GM21576 (cell line): ENCODE results near the gene ZKSCAN8.
"Not testable (repeated sequence)": the region's sequence is repeated elsewhere in the genome, so short reads cannot be mapped to it uniquely, and the experiment has no call there.

Experiments
- ATAC-seq: cut with Tn5 transposase; IDR thresholded peaks from one replicate; pipeline ENCODE4 v1.9.1; 2021; ENCODE audit warnings: mild to moderate bottlenecking, moderate library complexity; ENCODE audit not compliant: unreplicated experiment

The ZKSCAN8 gene

DNA sequence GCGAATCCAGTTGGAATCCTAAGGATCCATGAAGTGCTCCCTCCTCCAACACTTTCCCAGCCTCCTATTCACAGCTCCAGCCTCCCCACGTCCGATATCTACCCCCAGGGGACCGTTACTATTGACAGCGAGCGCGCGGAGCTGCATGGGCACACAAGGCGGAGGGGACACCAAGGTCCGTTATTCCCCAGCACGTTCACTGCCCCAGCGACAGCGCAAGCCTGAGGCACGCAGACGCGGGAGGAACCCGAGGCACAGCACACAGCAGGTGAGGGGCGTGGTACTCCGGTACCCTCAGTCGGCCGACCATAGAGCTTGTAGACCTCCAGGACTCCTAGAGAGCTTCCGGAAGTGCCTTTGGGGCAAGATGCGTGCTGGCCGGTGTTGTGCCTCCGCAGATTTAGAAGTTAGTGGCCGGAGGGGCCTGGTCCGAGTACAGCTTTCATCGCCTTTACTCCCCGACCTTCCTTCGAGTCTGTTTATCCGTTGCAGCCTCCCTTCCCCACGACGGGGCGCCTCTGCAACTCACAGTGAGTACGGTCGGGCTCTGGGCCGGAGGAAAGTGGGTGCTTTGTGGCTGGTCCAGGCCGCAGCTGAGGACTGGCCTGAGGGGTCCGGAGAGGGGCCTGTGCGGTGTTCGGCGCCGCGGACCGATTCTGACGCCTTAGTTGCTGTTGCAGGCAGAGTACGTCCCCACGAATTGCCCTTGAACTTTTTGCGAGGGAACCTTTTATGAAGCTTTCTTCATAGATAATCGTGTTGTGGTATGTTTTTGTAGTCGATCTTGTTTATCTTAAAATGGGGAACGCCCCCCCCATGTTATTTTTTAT, at the start of gene ZKSCAN8:
TSS of gene ZKSCAN8 (plus strand) at position 384 of the 830 bp plus-strand sequence. CDS start 6,525 bp downstream, outside the sequence.
- peak; percentile 77 for ATAC-seq

DNA sequence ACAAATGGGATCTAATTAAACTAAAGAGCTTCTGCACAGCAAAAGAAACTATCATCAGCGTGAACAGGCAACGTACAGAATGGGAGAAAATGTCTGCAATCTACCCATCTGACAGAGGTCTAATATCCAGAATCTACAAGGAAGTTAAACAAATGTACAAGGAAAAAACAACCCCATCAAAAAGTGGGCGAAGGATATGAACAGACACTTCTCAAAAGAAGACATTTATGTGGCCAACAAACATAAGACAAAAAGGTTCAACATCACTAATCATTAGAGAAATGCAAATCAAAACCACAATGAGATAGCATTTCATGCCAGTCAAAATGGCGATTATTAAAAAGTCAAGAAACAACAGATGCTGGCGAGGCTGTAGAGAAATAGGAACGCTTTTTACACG, 39.5 kb upstream of the ZKSCAN8 start:
- ATAC-seq, result not testable (repeated sequence)

DNA sequence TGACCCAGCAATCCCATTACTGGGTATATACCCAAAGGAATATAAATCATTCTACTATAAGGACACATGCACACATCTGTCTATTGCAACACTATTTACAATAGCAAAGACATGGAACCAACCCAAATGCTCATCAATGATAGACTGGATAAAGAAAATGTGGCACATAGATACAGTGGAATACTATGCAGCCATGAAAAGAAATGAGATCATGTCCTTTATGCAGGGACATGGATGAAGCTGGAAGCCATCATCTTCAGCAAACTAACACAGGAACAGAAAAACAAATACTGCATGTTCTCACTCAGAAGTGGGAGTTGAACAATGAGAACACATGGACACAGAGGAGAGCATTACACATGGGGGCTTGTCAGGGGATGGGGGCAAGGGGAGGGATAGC, 39.0 kb upstream of the ZKSCAN8 start:
- ATAC-seq, result not testable (repeated sequence)

DNA sequence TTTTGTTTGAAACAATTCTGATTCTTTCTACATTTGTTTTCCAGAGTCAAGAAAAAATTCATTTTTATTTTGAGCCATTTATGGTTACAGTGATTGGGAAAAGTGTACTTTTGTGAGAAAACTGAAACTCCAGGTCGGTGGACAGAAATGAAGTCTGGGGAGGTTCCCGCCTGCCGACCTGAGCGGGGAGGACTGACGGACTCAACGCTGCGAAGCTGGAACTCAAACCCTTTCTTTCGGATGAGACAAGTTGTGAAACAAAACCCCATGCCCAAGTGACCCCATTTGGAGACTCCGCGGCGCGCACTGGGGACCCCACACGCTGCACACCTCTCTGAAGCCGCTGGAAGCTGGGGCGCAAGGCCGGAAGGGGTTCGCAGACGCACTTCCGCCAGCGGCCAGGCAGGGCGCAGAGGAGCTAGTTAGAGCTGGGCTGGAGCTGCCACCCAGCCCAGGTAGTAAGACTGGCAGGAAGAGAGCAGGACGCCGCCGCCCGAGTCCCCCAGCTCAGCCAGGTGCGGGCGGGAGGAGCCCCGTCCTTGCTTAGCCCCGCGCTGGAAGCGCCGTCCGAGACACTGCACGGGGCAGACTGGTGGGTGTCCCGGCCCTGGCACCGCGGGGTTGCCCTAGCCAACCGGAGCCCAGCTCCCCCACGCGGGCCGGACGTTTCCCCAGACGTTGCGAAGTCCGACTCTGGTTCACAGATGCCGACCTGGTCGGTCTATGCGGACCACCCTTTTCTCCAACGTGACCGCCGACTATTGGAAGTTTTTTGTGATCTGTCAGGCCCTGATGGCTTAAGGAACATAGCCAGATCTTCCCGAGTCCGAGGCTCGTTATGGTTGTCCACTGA, 37.1 kb upstream of the ZKSCAN8 start:
- peak; percentile 99 for ATAC-seq

DNA sequence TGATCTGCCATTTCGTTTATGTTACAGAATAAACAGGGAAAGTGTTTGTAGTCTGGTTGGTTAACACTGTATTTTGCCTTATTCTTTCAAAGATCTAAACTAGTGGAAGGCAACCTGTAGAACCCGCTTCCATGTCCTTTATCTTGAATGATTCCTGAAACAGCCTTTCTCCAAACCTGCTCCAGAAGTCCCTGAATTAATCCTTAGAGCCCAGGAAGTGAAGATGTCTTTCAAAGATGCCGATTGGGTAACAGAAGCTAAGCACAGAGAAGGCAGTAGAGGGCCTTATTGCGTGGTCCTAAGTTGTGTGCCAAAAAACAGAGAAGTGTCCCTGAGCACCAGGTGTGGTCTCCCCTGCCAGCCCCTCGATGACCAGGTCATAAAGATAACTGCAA, 36.4 kb upstream of the ZKSCAN8 start:
- no peak for ATAC-seq

DNA sequence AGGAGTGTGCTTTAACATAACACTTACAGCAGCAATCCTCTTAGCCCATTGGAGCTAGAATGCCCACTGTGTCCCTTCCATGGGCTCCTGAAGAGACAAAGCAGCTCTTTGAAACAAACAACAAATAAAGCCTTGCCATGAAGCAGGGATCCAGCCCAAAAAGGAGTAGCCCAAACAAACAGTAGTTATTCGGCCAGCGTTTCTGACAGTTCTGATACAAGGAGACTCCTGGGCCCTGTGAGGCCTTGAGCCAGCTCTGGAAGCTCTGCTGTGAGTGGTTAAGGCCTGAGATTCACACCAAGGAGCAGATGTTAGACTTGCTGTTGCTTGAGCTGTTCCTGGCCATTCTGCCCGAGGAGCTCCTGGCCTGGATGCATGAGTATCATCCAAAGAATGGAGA, 34.2 kb upstream of the ZKSCAN8 start:
- no peak for ATAC-seq

DNA sequence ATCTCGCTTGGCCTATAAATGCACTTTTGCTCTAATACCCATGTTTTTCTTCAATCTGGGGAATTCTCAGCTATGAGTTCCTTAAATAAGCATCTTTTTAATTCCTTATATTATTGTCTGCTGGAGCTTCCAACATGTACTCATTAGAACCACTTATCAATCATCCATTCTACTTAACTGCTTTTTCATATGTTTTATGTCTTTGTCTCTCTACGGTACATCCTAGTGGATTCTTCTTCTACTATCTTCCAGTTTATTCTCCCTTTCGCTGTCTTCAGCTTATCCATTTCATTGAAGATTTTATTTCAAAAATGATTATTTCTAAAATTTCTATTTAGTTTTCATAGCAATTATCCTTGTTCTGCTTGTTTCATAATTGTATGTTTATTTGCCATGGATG, 29.7 kb upstream of the ZKSCAN8 start:
- no peak for ATAC-seq

DNA sequence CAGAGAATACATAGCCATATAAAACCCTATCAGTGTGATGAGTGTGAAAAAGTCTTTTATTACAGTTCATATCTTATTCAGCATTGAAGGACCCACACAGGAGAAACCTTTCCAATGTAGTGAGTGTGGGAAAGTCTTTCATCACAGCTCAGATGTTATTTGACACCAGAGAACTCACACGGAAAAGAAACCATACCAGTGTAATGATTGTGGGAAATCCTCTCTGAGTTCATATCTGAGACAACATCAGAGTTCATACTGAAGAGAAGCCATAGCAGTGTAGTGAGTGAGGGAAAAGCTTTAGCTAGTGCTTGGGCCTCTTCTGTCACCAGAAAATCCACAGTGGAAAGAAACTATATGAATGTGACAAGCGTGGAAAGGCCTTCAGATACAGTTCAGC, 25.9 kb upstream of the ZKSCAN8 start:
- no peak for ATAC-seq

DNA sequence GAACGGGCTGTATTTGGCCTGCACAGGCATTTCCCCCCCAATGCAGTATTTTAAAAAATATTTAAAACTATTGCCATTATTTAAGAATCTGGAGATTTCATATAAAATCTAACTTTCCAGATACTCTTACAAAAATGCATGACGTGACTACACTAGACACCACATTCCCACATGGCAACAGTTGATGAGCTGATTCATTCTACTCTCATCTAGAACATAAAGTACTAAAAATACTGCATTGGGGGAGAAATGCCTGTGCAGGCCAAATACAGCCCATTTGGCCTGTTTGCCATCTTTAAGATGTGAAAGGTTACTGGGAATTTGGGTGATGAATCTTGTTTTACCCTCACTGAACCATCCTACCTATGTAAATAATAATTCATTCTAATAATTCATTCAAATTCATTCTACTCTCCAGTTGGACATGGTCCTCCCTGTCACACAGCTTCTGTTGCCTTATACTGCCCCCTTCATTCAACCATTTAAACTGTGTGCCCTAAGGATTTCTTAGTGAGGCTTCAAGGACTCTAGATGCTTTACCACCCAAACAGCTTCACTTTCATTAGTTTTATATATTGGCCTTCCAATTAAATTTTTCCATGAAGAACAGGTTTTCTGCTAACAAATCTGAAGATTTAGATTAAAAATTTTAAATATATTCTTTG, 24.2 kb upstream of the ZKSCAN8 start:
- no peak for ATAC-seq

DNA sequence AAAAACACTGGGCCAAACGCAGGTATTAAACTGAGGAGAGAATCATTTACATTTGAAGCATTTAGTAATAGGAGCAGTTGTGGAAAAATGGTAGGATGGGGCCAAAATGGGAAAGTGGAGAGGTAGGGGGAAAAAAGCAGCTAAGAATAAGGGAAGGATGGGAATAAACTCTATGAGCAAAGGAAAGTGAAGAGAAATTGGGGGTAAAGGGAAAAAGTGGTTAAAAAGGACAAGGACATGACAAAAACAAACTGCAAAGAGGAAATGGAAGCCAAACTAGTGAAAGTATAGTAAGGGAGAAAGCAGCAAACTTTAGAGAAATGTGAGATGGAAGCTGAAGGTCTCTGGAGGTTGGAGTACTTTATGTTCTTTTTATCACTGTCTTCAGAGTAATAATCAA, 23.5 kb upstream of the ZKSCAN8 start:
- no peak for ATAC-seq

DNA sequence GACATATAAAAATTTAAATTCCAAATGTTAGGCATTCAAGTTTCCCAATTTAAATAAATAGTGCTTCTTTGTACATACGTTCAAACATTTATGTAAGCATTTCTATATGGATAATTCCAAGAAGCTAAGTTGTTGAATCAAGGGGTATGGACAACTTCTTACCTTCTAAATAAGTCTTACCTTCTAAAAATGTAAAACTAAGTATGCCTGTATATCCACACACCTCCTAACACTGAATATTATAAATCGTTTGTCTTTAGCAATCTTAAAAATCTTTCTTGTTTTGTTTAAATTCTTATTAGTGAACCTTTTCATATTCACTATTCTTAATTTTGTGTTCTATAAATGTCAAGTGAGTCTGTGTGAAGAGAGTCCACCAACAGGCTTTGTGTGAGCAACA, 19.8 kb upstream of the ZKSCAN8 start:
- ATAC-seq, result no peak

DNA sequence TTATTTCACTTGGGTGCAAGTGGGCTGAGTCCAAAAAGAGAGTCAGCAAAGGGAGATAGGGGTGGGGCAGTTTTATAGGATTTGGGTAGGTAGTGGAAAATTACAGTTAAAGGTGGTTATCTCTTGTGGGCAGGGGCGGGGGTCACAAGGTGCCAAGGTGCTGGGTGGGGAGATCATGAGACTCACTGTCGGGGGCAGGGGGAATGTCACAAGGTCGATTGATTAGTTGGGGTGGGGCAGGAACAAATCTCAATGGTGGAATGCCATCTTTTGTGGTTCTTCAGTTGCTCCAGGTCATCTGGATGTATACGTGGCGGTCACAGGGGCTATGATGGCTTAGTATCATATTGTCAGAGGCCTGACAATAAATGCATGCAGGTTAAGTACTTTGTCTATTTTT, 19.4 kb upstream of the ZKSCAN8 start:
- not testable (repeated sequence) for ATAC-seq

DNA sequence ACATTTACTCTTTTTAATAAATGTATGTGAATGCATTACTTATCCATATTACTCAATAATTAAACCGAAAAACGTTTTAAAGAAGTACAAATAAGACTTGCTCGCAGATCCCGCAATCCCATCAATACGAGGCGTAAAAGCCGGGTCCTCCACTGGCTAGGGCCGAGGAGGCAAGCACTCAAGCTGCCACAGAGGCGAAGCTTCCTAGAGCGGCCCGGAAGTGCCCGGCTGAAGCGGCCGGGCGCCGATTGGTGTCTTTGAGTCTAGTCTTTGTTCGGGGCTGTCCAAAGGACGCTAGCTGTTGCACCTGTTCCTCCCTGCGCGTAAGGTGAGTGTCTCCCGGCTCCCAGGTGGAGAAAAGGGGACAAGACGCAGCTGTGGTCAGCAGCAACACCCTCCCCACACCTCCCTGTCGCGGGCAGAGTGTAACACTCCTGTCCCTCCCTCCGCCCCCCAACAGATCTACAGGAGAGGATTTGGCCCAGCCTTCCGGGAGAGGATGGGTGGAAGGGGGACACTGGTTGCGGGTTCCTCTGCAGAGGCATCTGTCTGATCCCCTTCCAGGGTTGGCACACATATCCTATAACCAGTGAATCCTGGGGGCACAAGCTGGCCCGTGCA, 17.2 kb upstream of the ZKSCAN8 start, which contains the start of gene ZSCAN16:
TSS of gene ZSCAN16 (plus strand) at position 260 of the 621 bp plus-strand sequence. CDS start 835 bp downstream, outside the sequence.
- ATAC-seq, result peak; percentile 94

DNA sequence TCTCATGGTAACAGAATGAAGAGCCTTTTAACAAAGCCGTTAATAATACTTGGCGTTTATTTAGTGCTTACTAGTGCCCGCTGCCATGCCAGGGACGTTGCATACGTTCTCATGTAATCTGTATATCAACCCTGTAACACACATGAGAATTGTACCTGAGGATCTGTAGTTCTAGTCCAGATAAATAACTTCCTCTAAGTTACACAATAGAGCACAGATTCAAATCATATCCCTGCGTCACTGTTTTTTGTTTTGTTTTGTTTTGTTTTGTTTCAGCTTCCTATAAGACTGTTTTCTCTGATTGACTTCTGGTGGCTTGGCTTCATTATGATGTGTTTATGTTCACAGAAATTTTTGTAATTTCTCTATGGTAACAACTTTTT, 16.7 kb upstream of the ZKSCAN8 start:
- ATAC-seq, result no peak

DNA sequence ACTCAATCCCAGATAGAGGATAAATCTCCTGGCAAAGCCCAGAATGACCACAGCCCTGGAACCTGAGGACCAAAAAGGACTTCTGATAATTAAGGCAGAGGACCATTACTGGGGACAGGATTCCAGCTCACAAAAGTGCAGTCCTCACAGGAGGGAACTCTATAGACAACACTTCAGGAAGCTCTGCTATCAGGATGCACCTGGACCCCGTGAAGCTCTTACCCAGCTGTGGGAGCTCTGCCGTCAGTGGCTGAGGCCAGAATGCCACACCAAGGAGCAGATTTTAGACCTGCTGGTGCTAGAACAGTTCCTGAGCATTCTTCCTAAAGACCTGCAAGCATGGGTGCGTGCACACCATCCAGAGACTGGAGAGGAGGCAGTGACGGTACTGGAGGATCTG, 16.3 kb upstream of the ZKSCAN8 start:
- no peak for ATAC-seq

DNA sequence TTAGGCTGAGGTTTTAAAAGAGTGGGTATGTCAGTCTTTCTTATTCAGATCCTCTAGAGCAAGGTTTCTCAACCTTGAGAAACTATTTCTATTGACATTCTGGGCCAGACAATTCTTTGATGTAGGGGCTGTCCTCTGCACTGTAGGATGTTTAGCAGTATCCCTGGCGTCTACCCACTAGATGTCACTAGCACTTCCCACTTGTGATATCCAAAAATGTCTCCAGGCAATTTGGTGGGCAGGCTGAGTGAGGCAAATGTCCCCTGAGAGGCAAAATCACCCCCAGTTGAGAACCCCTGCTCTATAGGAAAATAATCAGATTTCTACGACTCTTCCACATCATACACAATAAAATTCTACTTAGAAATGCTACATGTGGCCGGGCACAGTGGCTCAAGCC, 7.7 kb upstream of the ZKSCAN8 start:
- ATAC-seq, result no peak

DNA sequence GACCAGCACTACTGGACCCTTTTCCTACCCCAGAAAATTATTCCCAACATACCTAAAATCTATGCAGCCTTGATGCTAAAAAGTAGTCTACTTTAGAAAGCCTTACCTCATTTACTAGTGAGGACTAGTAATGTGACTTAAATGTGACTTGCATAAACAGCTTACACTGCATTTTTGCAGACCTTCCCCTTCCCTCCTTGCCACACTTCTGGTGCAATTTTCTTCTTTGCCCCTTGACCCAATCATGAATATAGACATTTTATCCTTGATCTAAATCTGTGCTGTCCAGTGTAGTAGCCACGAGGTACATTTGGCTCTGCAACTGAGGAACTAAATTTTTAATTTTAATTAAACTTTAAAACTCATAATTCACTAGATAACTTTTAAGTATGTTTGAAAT, 7.0 kb upstream of the ZKSCAN8 start:
- ATAC-seq, result no peak

DNA sequence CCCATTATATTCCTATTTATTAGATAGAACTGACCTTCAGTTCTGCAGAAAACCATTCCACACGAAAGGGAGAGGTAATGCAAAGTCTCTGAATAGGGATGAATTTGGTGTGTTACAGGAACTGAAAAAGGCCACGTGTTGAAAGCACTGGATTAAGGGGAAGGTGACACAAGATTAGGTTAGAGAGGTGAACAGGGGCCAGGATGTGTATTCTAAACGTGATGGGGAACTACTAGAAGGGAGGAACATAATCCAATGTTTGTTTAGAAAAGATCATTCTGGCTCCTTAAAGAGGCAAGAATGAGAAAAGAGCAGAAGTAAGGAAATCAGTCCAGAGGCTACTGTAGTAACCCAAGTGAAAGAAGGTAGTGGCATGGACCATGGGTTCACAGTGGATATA, 6.3 kb upstream of the ZKSCAN8 start:
- no peak for ATAC-seq

DNA sequence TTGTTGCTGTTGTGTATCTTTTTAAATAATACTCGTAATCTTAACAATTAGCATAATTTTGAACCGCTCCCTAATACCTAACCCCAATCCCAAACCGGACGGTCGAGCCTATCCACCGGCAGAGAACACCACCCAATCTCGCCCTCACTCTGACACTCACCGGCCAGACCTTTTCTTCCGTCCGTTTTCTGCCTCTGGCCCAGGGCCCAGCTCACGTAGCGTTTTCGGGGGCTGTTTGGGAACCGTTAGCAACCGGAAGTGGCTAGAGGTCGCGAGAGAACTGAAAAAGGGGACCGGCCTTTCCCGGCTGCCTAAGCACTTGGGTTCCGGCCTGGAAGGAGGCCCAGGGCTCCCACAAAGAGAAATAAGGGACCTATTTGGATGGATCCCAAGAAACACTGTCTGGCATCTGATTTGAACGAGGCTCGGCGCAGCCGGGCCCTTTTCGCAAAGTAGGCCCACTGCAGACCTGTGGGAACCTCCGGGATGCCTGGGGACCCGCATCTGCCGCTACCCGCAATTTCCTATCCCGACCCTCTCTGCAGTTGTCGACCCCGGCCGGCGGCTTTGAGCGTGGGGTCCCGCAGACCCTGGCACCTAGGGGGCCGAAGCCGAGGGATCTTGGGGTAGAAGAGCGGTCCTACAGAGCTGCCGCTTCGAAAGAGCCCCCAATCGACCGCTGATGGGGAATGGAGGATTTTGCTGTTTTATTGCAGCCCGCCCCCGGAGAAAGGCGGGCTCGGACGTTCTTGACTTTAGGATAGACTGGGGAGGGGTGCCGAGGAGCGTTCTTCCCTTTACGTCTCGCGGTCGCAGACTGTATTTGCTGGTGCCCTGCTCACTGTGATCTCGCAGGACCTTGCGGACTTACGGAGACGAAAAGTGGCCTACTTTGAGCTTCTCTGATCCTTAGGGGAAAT, 4.8 kb upstream of the ZKSCAN8 start:
- peak; percentile 58 for ATAC-seq

DNA sequence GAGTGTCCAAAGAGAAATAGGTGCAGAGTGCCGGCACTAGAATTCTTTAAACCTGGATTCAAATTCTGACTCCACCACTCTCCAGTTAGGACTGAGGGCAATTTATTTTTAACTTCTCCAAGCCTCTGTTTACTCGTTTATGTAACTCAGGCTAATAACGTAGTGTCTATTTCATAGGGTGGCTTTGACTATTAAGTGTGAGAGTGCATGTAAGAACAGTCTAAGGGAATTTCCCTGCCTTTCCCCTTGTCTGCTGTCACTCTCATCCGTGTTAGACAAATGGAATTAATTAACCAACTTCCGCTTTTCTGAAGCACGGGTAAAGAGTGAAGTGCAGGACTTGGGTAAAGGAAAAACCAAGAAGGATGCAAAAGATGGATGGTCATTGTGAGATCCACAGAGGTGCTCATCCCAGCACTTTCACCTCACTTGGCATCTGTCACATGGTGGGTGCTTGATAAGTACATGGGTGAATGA, 4.1 kb upstream of the ZKSCAN8 start:
- no peak for ATAC-seq
